Activated naive CD8-positive, alpha-beta T cell treated with anti-CD3 and anti-CD28 coated beads, Interleukin-2, amount 50 U/mL, for 24 hours (primary cell): ENCODE results near the gene ZNF618.
"Not testable (repeated sequence)": the region's sequence is repeated elsewhere in the genome, so short reads cannot be mapped to it uniquely, and the experiment has no call there.

Experiments used
- ATAC-seq: fragments of 150-1000 bp; cut with Tn5 transposase; one replicate; pipeline ENCODE4 v1.10.0; 2021
- DNase-seq: peaks from one replicate; pipeline ENCODE4 v3.0.0; 2021
- H3K27ac Mint-ChIP-seq: one replicate; pipeline ENCODE4 v1.8.0; 2021; ENCODE audit warnings: mild to moderate bottlenecking, mixed read lengths
- H3K27me3 Mint-ChIP-seq: one replicate; pipeline ENCODE4 v1.8.0; 2021; ENCODE audit warnings: mixed read lengths
- H3K36me3 Mint-ChIP-seq: one replicate; pipeline ENCODE4 v1.8.0; 2021; ENCODE audit warnings: low read depth, mixed read lengths
- H3K4me1 Mint-ChIP-seq: one replicate; pipeline ENCODE4 v1.8.0; 2021; ENCODE audit warnings: mixed read lengths
- H3K4me3 Mint-ChIP-seq: one replicate; pipeline ENCODE4 v1.8.0; 2021; ENCODE audit warnings: mild to moderate bottlenecking, moderate library complexity, mixed read lengths
- H3K9me3 Mint-ChIP-seq: one replicate; pipeline ENCODE4 v1.8.0; 2021; ENCODE audit warnings: mixed read lengths

Gene ZNF618

DNA sequence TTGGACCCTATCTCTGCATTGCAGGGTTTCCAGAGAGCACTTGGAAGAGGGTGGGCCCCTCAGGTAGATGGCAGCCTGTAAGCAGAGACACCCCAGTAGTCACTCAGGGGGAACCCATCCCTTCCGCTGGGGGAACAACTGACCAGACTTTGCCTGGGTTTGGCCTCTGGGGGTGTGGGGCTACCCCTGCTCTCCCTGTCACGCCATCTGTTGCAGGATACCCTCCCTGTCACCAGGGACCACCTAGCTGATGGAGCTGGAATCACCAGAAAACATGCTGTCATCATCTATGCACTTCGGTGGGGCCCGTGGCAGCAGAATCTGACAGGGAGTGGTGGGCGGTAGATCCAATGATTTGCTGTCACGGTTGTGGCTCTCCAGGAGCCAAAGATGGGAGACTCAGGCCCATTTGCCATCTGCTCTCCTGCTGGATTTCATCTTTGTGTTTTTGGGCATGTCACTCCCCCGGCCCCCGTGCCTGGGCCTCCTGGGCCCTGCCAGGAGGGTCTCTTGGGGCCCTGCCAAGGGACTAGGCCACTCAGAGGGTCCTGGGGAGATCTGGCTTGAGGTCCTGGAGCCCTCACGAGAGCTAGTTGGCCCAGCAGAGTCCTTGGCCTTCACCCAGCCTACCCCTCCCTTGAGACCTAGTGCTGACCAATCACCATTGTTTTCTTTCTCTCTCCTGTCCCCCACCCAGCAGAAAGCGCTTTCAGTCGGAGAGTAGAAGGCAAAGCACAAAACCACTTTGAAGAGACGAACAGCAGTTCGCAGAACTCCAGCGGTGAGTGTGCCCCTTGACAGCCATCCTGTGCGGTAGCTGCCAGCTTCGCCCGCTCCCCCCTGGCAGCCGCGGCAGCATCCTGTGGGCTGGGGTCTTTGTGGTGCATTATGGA is 156.1 kb downstream of the ZNF618 start:
- H3K27ac Mint-ChIP-seq: no peak overlapping the region
- H3K36me3 Mint-ChIP-seq: no peaks in the 10 kb centered on the region
- H3K4me1 Mint-ChIP-seq: no peaks in the 10 kb centered on the region
- H3K9me3 Mint-ChIP-seq: no peaks in the 10 kb centered on the region
- ATAC-seq (no peak), DNase-seq (no peak)
- H3K4me3 Mint-ChIP-seq: no peak overlapping the region
- H3K27me3 Mint-ChIP-seq: no peaks in the 10 kb centered on the region

DNA sequence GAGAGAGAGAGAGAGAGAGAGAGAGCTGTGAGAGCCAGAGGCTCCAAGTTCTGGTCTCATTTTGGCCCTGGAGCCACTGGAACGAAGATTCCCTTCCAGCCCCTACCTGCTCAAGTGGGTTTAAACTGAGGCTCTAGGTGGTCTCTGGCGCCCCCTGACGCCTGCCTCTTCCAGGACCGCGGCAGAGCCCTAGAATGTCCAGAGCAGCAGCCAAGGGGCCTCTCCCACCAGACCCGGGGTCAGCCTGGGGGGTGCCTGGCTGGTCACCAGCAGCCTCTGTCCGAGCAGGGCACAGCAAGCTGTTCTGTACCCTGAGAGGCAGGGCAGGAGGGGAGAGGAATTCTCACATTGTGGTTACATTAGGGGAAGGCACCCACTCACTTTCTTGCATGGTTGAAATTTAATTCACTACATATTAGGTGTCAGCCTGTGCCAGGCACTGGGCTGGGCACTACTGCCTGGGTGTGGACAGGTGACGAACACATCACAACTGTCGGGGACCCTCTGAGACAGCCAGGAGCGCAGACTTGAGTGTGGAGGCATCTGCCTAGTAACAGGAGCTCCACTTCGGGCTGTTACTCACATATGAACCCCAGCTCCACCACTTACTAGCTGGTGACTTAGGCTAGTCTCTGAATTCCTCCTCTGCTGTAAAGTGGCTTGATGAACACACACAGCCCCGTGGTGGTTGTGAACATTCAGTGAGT is 157.4 kb downstream of the ZNF618 start:
- no peaks in the 10 kb centered on the region for H3K9me3 Mint-ChIP-seq
- H3K27me3 Mint-ChIP-seq: no peaks in the 10 kb centered on the region
- H3K4me1 Mint-ChIP-seq: no peaks in the 10 kb centered on the region
- DNase-seq (peak; percentile 7), ATAC-seq (no peak)
- no peaks in the 10 kb centered on the region for H3K36me3 Mint-ChIP-seq
- no peak overlapping the region for H3K27ac Mint-ChIP-seq
- no peak overlapping the region for H3K4me3 Mint-ChIP-seq

DNA sequence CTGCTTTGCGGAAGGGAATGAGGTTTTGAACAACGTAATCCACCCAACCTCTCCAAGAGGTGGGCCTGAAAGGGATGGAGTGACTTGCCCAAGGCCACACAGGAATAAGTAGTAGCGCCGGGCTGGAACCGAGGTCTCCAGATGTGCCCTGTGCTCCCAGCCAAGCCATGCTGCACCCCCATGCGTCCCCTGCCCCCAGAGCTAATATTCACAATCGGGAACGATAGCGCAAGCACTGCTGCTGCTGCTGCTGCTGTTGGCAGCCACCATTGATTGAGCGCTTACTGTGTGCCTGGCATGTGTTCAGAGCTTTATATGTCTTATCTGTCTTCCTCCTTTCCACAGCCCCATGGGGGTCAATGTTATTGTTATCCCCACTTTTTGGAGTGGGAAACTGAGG is 158.1 kb downstream of the ZNF618 start:
- H3K9me3 Mint-ChIP-seq: no peaks in the 10 kb centered on the region
- no peak overlapping the region for H3K27ac Mint-ChIP-seq
- H3K27me3 Mint-ChIP-seq: no peaks in the 10 kb centered on the region
- no peaks in the 10 kb centered on the region for H3K4me1 Mint-ChIP-seq
- no peaks in the 10 kb centered on the region for H3K36me3 Mint-ChIP-seq
- no peak overlapping the region for H3K4me3 Mint-ChIP-seq
- ATAC-seq (no peak), DNase-seq (no peak)

DNA sequence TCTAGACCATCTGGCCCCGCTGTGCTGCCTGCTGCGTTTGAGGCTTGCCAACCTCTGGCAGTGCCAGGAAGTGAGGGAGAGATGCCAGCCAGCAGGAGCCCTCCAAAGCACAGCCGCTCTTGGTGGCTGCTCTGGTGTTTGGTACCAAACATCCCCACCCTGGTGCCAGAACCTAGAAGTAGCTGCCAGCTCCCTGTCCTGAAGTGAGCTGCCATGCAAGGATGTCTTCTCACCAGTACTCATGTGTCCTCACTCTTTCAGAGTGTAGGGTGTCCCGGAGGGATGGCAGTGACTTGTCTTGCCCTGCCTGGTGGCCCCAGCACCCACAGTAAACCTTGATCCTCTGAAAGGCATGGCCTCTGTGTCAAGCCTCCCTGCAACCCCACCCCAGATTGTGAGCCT is 158.6 kb downstream of the ZNF618 start:
- Mint-ChIP-seq H3K9me3 (no peaks in the 10 kb centered on the region), H3K27me3 (no peaks in the 10 kb centered on the region), H3K27ac (no peak overlapping the region), H3K36me3 (no peaks in the 10 kb centered on the region), H3K4me3 (no peak overlapping the region), H3K4me1 (no peaks in the 10 kb centered on the region)
- no peak for DNase-seq
- ATAC-seq: no peak

DNA sequence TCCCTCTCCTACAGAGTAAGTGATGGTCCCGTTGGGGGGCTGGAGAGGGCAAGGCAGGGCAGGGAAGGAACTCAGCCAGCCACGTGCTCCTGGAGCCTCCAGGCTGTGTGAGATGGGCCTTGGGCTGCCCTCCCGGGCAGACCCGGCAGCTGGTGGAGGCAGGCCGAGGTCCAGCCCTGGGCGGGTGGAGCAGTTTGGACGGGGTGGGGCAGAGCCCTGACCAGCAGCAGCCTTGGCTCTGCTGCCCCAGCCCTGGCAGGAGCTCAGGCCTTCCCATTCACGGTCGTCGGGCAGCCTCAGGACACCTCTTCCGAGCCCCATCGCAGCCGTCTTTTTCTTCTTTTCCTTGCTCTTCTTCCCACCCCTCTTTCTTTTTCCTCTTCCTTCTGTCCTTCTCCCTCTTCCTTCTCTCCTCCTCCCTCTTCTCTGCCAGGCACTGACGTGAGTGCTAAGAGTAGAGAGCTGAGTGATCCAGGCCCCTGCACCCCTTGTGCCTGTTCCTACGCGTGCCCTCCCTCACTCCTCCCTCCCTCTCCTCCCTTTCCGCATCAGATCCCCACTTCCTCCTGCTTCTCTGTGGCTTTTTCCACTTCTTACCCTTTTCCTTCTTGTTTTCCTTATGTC is 159.2 kb downstream of the ZNF618 start:
- Mint-ChIP-seq H3K27ac (no peak overlapping the region), H3K27me3 (no peaks in the 10 kb centered on the region), H3K36me3 (no peaks in the 10 kb centered on the region), H3K4me1 (no peaks in the 10 kb centered on the region), H3K9me3 (no peaks in the 10 kb centered on the region), H3K4me3 (no peak overlapping the region)
- DNase-seq (no peak), ATAC-seq (no peak)

DNA sequence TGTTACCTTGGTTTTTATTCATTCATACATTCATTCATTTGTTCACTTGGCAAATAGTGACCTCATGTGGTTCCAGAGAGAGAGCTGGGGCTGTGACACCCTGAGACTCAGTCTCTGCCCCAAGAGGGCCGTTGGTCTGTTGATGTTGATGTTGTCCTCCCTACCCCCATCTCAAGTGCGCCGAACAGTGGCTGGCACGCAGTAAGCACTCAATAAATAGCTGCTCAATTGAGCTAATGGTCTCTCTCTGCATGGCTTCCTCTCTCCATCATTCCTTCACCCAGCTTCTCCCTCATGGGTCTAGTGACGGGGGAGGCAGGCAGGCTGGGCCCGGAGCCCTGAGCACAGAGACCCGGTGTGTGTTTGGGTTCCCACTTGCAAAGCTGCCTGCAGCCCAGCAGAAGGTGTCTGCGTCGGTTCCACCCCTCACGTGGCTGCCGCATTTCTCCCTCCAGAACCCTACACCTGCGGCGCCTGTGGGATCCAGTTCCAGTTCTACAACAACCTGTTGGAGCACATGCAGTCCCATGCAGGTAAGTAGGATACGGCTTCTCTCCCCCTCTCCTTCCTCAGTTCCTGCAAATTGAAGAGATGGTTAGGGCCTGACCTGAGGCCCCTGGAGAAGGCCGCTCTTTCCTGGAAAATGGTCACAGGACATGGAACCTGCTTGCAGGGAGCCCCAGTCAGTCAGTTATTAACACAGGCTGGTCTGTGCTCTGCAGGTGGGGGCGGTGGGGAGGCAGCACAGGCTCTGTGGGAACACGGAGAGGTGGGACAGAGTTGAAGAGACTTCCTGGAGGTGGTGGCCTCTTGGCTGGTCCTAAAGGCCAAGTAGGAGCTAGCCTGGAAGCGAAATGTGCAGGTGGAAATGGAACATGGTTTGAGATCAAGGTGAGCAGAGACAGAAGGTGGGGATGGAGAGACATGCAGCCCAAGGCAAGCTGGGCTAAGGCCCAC is 160.0 kb downstream of the ZNF618 start:
- Mint-ChIP-seq H3K27me3 (no peaks in the 10 kb centered on the region), H3K36me3 (no peaks in the 10 kb centered on the region), H3K4me3 (no peak overlapping the region), H3K27ac (no peak overlapping the region), H3K9me3 (no peaks in the 10 kb centered on the region), H3K4me1 (no peaks in the 10 kb centered on the region)
- DNase-seq (no peak), ATAC-seq (no peak)

DNA sequence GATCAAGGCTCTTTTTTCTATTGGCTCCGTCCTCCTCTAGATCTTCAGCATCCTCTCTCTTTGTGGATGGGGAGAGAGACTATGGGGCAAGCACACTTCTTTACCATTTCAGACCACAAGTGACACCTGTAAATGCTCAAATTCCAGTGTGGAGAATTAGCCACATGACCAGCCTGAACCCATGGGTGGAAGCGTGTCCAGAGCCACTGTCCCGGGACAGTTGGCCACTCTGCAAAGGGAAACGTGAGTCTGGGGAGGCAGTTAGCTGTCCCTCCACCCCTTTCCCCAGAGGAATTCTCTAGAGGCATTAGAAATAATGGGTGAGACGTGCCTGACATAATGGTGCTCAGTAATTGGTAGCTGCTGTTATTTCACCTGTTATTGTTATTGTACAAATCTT is 161.1 kb downstream of the ZNF618 start:
- Mint-ChIP-seq H3K27ac (no peak overlapping the region), H3K27me3 (no peaks in the 10 kb centered on the region), H3K9me3 (no peaks in the 10 kb centered on the region), H3K4me1 (no peaks in the 10 kb centered on the region), H3K36me3 (no peaks in the 10 kb centered on the region), H3K4me3 (no peak overlapping the region)
- no peak for ATAC-seq
- no peak for DNase-seq

DNA sequence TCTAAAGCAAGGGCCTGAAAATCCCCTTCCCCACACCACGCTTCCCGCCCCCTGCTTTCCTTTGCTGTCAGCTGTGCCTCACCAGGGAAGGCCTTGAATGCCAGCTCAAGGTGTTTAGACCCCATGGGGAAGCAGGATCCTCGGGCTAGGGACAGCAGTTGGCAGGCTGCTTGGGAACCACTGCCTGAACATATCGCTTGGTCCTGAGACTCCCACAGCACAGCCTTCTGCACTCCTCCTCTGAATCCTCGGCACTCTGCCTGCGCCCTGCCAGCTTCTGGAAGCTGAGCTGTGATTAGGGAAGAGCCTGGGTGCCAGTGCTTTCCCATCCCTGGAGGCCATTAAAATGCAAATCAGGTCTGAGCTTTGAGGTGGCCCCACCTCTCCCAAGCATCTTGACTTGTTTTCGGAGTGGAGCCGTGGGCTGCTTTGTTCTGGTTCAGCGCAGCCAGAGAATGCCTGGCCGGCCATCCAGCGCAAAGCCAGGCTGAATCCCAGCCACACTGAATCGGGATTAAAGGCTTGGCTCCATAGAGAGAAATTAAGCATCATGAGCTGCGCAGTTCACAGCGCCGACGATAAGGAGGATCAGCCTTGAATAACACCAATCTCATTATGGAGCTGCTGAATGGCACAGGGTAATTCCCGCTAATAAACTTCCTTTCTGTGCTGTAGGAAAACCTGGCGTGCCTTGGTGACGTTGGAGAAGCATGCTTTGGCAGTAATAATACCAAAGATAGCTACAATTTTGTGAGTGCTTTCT is 162.0 kb downstream of the ZNF618 start:
- no peak overlapping the region for H3K4me3 Mint-ChIP-seq
- H3K27ac Mint-ChIP-seq: no peak overlapping the region
- H3K36me3 Mint-ChIP-seq: no peaks in the 10 kb centered on the region
- no peak for ATAC-seq
- no peaks in the 10 kb centered on the region for H3K4me1 Mint-ChIP-seq
- H3K9me3 Mint-ChIP-seq: no peaks in the 10 kb centered on the region
- H3K27me3 Mint-ChIP-seq: no peaks in the 10 kb centered on the region
- no peak for DNase-seq

DNA sequence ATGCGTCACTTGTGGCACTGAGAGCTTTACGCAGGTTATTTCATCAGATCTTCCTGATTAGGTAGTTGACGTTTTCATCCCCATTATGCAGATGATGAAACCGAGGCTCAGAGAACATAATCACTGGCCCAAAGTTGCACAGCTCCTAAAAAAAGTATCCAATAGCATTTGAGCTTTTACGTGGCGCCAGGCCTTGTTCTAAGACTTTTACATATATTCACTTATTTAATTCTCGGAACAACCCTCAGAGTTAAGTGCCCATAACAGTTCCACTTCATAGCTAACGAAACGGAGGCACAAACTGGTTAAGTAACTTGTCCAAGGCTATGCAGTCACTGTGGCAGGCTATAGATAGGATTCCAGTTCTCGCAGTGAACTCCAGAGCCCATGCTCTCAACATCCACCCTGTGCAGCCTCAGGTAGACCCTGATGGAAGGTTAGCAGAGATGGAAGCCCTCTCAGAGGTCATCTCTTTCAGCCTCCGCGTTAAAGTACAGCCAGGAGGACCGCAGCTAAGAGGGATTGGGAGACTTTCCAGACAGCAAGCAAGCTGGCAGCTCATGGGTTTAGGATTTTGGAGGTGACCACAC is 162.7 kb downstream of the ZNF618 start:
- no peaks in the 10 kb centered on the region for H3K9me3 Mint-ChIP-seq
- ATAC-seq: no peak
- H3K36me3 Mint-ChIP-seq: no peaks in the 10 kb centered on the region
- no peak for DNase-seq
- H3K27ac Mint-ChIP-seq: no peak overlapping the region
- no peak overlapping the region for H3K4me3 Mint-ChIP-seq
- H3K4me1 Mint-ChIP-seq: no peaks in the 10 kb centered on the region
- no peaks in the 10 kb centered on the region for H3K27me3 Mint-ChIP-seq

DNA sequence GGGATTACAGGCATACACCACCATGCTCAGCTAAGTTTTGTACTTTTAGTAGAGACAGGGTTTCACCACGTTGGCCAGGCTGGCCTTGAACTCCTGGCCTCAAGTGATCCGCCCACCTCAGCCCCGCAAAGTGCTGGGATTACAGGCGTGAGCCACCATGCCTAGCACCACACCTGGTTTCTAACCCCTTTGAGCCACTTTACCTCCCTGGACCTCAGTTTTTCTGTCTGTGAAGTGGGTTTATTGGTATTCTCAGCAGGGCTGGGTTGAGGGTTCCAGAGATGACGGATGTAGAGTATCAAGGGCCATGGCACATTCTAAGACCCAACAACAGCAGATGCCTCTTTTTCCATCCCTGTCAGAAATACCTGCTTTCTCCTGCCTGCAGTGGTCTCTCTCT is 163.4 kb downstream of the ZNF618 start:
- H3K4me3 Mint-ChIP-seq: no peak overlapping the region
- H3K36me3 Mint-ChIP-seq: no peaks in the 10 kb centered on the region
- ATAC-seq: no peak
- H3K9me3 Mint-ChIP-seq: no peaks in the 10 kb centered on the region
- no peak overlapping the region for H3K27ac Mint-ChIP-seq
- no peaks in the 10 kb centered on the region for H3K27me3 Mint-ChIP-seq
- DNase-seq: no peak
- no peaks in the 10 kb centered on the region for H3K4me1 Mint-ChIP-seq

DNA sequence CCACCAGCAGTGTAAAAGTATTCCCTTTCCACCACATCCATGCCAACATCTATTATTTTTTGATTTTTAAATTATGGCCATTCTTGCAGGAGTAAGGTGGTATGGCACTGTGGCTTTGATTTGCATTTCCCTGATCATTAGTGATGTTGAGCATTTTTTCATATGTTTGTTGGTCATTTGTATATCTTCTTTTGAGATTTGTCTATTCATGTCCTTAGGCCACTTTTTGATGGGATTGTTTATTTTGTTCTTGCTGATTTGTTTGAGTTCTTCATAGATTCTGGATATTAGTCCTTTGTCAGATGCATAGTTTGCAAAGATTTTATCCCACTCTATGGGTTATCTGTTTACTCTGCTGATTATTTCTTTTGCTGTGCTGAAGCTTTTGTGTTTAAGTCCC is 167.6 kb downstream of the ZNF618 start:
- DNase-seq, H3K36me3 Mint-ChIP-seq, H3K4me1 Mint-ChIP-seq, H3K4me3 Mint-ChIP-seq, H3K9me3 Mint-ChIP-seq, H3K27me3 Mint-ChIP-seq, H3K27ac Mint-ChIP-seq, ATAC-seq: not testable (repeated sequence)

DNA sequence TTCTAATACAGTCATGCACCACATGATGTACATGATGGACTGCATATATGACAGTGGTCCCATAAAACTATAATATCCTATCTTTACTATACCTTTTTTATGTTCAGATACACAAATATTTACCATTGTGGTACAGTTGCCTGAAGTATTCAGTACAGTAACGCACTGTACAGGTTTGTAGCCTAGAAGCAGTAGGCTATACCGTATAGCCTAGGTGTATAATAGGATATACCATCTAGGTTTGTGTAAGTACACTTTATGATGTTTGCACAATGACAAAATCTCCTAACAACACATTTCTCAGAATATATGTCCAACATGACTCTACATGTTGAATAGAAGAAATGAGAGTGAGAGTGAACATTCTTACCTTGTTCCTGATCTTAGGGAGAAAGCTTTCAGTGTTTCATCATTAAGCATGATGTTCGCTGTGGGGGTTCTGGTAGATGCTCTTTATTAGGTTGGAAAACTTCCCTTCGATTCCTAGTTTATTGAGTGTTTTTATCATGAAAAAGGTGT is 170.2 kb downstream of the ZNF618 start:
- no peak for DNase-seq
- no peak for ATAC-seq
- no peaks in the 10 kb centered on the region for H3K36me3 Mint-ChIP-seq
- no peaks in the 10 kb centered on the region for H3K4me1 Mint-ChIP-seq
- H3K27me3 Mint-ChIP-seq: peaks cover 2% of the 10 kb centered on the region
- no peak overlapping the region for H3K4me3 Mint-ChIP-seq
- H3K9me3 Mint-ChIP-seq: no peaks in the 10 kb centered on the region
- H3K27ac Mint-ChIP-seq: no peak overlapping the region

DNA sequence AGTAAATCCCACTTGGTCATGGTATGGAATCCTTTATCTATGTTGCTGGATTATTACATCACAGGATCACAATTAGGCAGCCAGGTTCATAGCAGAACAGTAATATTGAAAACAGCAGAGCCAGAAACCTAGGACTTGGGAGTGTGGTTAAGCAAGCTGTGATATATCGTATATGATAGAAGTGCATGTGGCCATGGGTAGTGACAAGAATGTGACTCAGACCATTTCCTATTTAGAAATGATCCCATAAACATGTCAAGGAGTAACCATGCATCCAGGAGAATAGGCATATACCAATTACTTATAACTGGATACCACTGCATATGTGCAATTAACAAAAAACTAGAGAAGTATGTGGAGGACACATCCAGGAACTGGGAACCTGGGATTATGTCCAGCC is 170.8 kb downstream of the ZNF618 start:
- no peaks in the 10 kb centered on the region for H3K4me1 Mint-ChIP-seq

More for the DNA sequence above, 170.8 kb downstream of the ZNF618 start:
- Mint-ChIP-seq H3K36me3 (no peaks in the 10 kb centered on the region), H3K4me3 (no peak overlapping the region), H3K27ac (no peak overlapping the region), H3K9me3 (no peaks in the 10 kb centered on the region), H3K27me3 (peaks cover 2% of the 10 kb centered on the region)
- no peak for DNase-seq
- ATAC-seq: no peak
